NCI-H2196 (cell line): ENCODE data around the gene SACS.
A peak's percentile ranks its signal among the peaks of the same experiment; 100 is the strongest.

Source experiments
- DNase-seq: peaks from one replicate; lab custom pipeline; 2025; ENCODE audit not compliant: unreplicated experiment; lab: John Stamatoyannopoulos, UW

Gene SACS

GRCh38 chr13:23433171-23434153, at the start of gene SACS:
TSS of gene SACS (minus strand) at chr13:23433702. CDS start at chr13:23411239, 22,463 bp downstream.
- DNase-seq: no peak

- peak; percentile 4 for DNase-seq
Observed at GRCh38 chr13:23480324-23480723, 46.8 kb upstream of the SACS start.

GRCh38 chr13:23477101-23477500, 43.6 kb upstream of the SACS start:
- DNase-seq: no peak

- DNase-seq: no peak
Observed at GRCh38 chr13:23473221-23473620, 39.7 kb upstream of the SACS start.

- no peak for DNase-seq
Observed at GRCh38 chr13:23472189-23472588, 38.7 kb upstream of the SACS start.

- peak; percentile 2 for DNase-seq
Observed at GRCh38 chr13:23470790-23471614, 37.5 kb upstream of the SACS start.

GRCh38 chr13:23469951-23470421, 36.5 kb upstream of the SACS start:
- no peak for DNase-seq

- DNase-seq: no peak
Observed at GRCh38 chr13:23468811-23469210, 35.3 kb upstream of the SACS start.

- DNase-seq: no peak
Observed at GRCh38 chr13:23467932-23468278, 34.4 kb upstream of the SACS start.

- no peak for DNase-seq
Observed at GRCh38 chr13:23467048-23467931, 33.8 kb upstream of the SACS start.

- peak; percentile 45 for DNase-seq
Observed at GRCh38 chr13:23466144-23467002, 32.9 kb upstream of the SACS start.

GRCh38 chr13:23463661-23464060, 30.2 kb upstream of the SACS start:
- DNase-seq: no peak

GRCh38 chr13:23462815-23463559, 29.5 kb upstream of the SACS start:
- no peak for DNase-seq

GRCh38 chr13:23461544-23461943, 28.0 kb upstream of the SACS start:
- no peak for DNase-seq

- no peak for DNase-seq
Observed at GRCh38 chr13:23460921-23461320, 27.4 kb upstream of the SACS start.

GRCh38 chr13:23460309-23460708, 26.8 kb upstream of the SACS start:
- DNase-seq: no peak

GRCh38 chr13:23458989-23459388, 25.5 kb upstream of the SACS start:
- no peak for DNase-seq

GRCh38 chr13:23456437-23457210, 23.1 kb upstream of the SACS start:
- no peak for DNase-seq
